ENCODE results near the gene TBC1D4. TPM values are rescaled to one million over a fixed set of nuclear protein-coding genes. Genes with fewer than 3 reads are reported as not detected.

TBC1D4 gene
- total RNA-seq, 1 donor from 2014 or later: 25.6 TPM

GRCh38 chr13:75299913-75300862 is 181.8 kb downstream of the TBC1D4 start:
- Histone ChIP-seq H3K27me3 (ENCODE audit: insufficient read depth, low read length) (no peaks in the 10 kb centered on the region), H3K27ac (ENCODE audit: low read depth, low read length) (no peak overlapping the region)
- peak overlapping the region; percentile 3 for H3K27ac Mint-ChIP-seq (ENCODE audit: unreplicated experiment)

GRCh38 chr13:75299246-75299645 is 182.7 kb downstream of the TBC1D4 start:
- H3K4me1 Mint-ChIP-seq (ENCODE audit: low read depth, unreplicated experiment): peaks cover 18% of the 10 kb centered on the region
- peaks cover 3% of the 10 kb centered on the region for H3K36me3 ChIP-seq (ENCODE audit: insufficient read depth, low read length)
- H3K4me3 Mint-ChIP-seq (ENCODE audit: unreplicated experiment): no peak overlapping the region
- TF ChIP-seq CTCF (IDR thresholded peaks at IDR 0.05; ENCODE audit: insufficient read depth, low read depth, low read length) (no peak), EZH2 (IDR thresholded peaks at IDR 0.05; ENCODE audit: insufficient read depth, low read length) (no peak)
- no peaks in the 10 kb centered on the region for H3K9me3 Mint-ChIP-seq (ENCODE audit: unreplicated experiment)
- H2AFZ ChIP-seq (ENCODE audit: low read depth, low read length): no peak overlapping the region
- peaks cover 3% of the 10 kb centered on the region for H3K4me1 ChIP-seq (ENCODE audit: insufficient read depth, low read length)
- H3K4me3 ChIP-seq (ENCODE audit: insufficient read depth, low read depth, low read length): no peak overlapping the region
- FAIRE-seq (no peak), DNase-seq (ENCODE audit: low read depth) (no peak)
- H3K36me3 Mint-ChIP-seq (ENCODE audit: low read depth, unreplicated experiment): peaks cover 5% of the 10 kb centered on the region
- H3K9ac ChIP-seq (ENCODE audit: low read length): no peak overlapping the region
- H3K4me2 ChIP-seq (ENCODE audit: low read length): no peak overlapping the region
- H3K79me2 ChIP-seq (ENCODE audit: insufficient read depth, low read length): no peaks in the 10 kb centered on the region
- H3K27me3 Mint-ChIP-seq (ENCODE audit: low read depth, unreplicated experiment): no peaks in the 10 kb centered on the region
- no peaks in the 10 kb centered on the region for H3K9me3 ChIP-seq (ENCODE audit: insufficient read depth, low read depth, low read length)
- no peaks in the 10 kb centered on the region for H3K27me3 ChIP-seq (ENCODE audit: insufficient read depth, low read length)
- H3K27ac ChIP-seq (ENCODE audit: low read depth, low read length): no peak overlapping the region
- no peaks in the 10 kb centered on the region for H4K20me1 ChIP-seq (ENCODE audit: insufficient read depth, low read length)
- H3K27ac Mint-ChIP-seq (ENCODE audit: unreplicated experiment): no peak overlapping the region

More at GRCh38 chr13:75299913-75300862, 181.8 kb downstream of the TBC1D4 start:
- H3K9me3 ChIP-seq (ENCODE audit: insufficient read depth, low read depth, low read length): no peaks in the 10 kb centered on the region
- peaks cover 3% of the 10 kb centered on the region for H3K4me1 ChIP-seq (ENCODE audit: insufficient read depth, low read length)
- no peaks in the 10 kb centered on the region for H3K79me2 ChIP-seq (ENCODE audit: insufficient read depth, low read length)
- Mint-ChIP-seq H3K4me1 (ENCODE audit: low read depth, unreplicated experiment) (peaks cover 20% of the 10 kb centered on the region), H3K27me3 (ENCODE audit: low read depth, unreplicated experiment) (no peaks in the 10 kb centered on the region), H3K4me3 (ENCODE audit: unreplicated experiment) (no peak overlapping the region), H3K9me3 (ENCODE audit: unreplicated experiment) (no peaks in the 10 kb centered on the region), H3K36me3 (ENCODE audit: low read depth, unreplicated experiment) (peaks cover 9% of the 10 kb centered on the region)
- peaks cover 3% of the 10 kb centered on the region for H3K36me3 ChIP-seq (ENCODE audit: insufficient read depth, low read length)
- TF ChIP-seq EZH2 (IDR thresholded peaks at IDR 0.05; ENCODE audit: insufficient read depth, low read length) (no peak), CTCF (IDR thresholded peaks at IDR 0.05; ENCODE audit: insufficient read depth, low read depth, low read length) (no peak)
- H3K9ac ChIP-seq (ENCODE audit: low read length): no peak overlapping the region
- DNase-seq (ENCODE audit: low read depth) (peak; percentile 55), FAIRE-seq (no peak)
- no peak overlapping the region for H3K4me3 ChIP-seq (ENCODE audit: insufficient read depth, low read depth, low read length)
- H3K4me2 ChIP-seq (ENCODE audit: low read length): no peak overlapping the region
- H2AFZ ChIP-seq (ENCODE audit: low read depth, low read length): no peak overlapping the region
- no peaks in the 10 kb centered on the region for H4K20me1 ChIP-seq (ENCODE audit: insufficient read depth, low read length)

GRCh38 chr13:75296641-75297040 is 185.3 kb downstream of the TBC1D4 start:
- peak; percentile 60 for FAIRE-seq
- Histone ChIP-seq H3K9me3 (ENCODE audit: insufficient read depth, low read depth, low read length) (no peaks in the 10 kb centered on the region), H3K9ac (ENCODE audit: low read length) (no peak overlapping the region), H3K27ac (ENCODE audit: low read depth, low read length) (no peak overlapping the region), H3K79me2 (ENCODE audit: insufficient read depth, low read length) (no peaks in the 10 kb centered on the region), H2AFZ (ENCODE audit: low read depth, low read length) (no peak overlapping the region), H3K4me3 (ENCODE audit: insufficient read depth, low read depth, low read length) (no peak overlapping the region), H3K36me3 (ENCODE audit: insufficient read depth, low read length) (peaks cover 3% of the 10 kb centered on the region), H3K4me2 (ENCODE audit: low read length) (no peak overlapping the region), H4K20me1 (ENCODE audit: insufficient read depth, low read length) (no peaks in the 10 kb centered on the region), H3K4me1 (ENCODE audit: insufficient read depth, low read length) (peaks cover 3% of the 10 kb centered on the region), H3K27me3 (ENCODE audit: insufficient read depth, low read length) (no peaks in the 10 kb centered on the region)
- Mint-ChIP-seq H3K9me3 (ENCODE audit: unreplicated experiment) (no peaks in the 10 kb centered on the region), H3K36me3 (ENCODE audit: low read depth, unreplicated experiment) (no peaks in the 10 kb centered on the region), H3K27ac (ENCODE audit: unreplicated experiment) (no peak overlapping the region), H3K4me3 (ENCODE audit: unreplicated experiment) (no peak overlapping the region), H3K4me1 (ENCODE audit: low read depth, unreplicated experiment) (peaks cover 18% of the 10 kb centered on the region), H3K27me3 (ENCODE audit: low read depth, unreplicated experiment) (no peaks in the 10 kb centered on the region)
- TF ChIP-seq EZH2 (IDR thresholded peaks at IDR 0.05; ENCODE audit: insufficient read depth, low read length): no peak
- TF ChIP-seq CTCF (IDR thresholded peaks at IDR 0.05; ENCODE audit: insufficient read depth, low read depth, low read length): no peak
- no peak for DNase-seq (ENCODE audit: low read depth)

Measured in astrocyte (in vitro differentiated cells and primary cell).